HG03108 (cell line): Measurements from ENCODE around the gene LARP1.

Experiments
- ATAC-seq: cut with Tn5 transposase; IDR thresholded peaks from one replicate; pipeline ENCODE4 v1.9.1; 2021; ENCODE audit warnings: moderate library complexity; ENCODE audit not compliant: unreplicated experiment

LARP1 gene

GRCh38 chr5:154850255-154851062 is 95.3 kb downstream of the LARP1 start, which contains the start of gene FAXDC2:
FAXDC2 (minus strand) TSS chr5:154850603; CDS start chr5:154838178, 12,425 bp downstream.
- ATAC-seq, result no peak

- no peak for ATAC-seq
These were observed 96.2 kb downstream of the LARP1 start for GRCh38 chr5:154851351-154851750.

- peak; percentile 62 for ATAC-seq
These were observed 102.5 kb downstream of the LARP1 start for GRCh38 chr5:154857530-154858296.

GRCh38 chr5:154858297-154858971 is 103.3 kb downstream of the LARP1 start, which contains the start of gene CNOT8:
CNOT8 (plus strand) TSS chr5:154858627; CDS start chr5:154863279, 4,652 bp downstream.
- ATAC-seq, result peak; percentile 72

- no peak for ATAC-seq
These were observed 104.0 kb downstream of the LARP1 start for GRCh38 chr5:154858972-154859871.

- ATAC-seq, result no peak
These were observed 104.9 kb downstream of the LARP1 start for GRCh38 chr5:154860123-154860522.

GRCh38 chr5:154860765-154861164 is 105.6 kb downstream of the LARP1 start:
- no peak for ATAC-seq

GRCh38 chr5:154861946-154862345 is 106.8 kb downstream of the LARP1 start:
- ATAC-seq, result no peak

GRCh38 chr5:154862766-154863165 is 107.6 kb downstream of the LARP1 start:
- no peak for ATAC-seq

GRCh38 chr5:154863291-154864080 is 108.3 kb downstream of the LARP1 start:
- ATAC-seq, result no peak

GRCh38 chr5:154865466-154866184 is 110.4 kb downstream of the LARP1 start:
- ATAC-seq, result no peak

GRCh38 chr5:154866841-154867240 is 111.7 kb downstream of the LARP1 start:
- no peak for ATAC-seq
